Transverse colon (tissue), 4 donors: ENCODE data around the gene CPLX4.
"Not testable (repeated sequence)": the region's sequence is repeated elsewhere in the genome, so short reads cannot be mapped to it uniquely, and the experiment has no call there.

Source experiments
- CTCF ChIP-seq, 5 experiments: fragments of 200-600 bp in 3 of 5; fragments of 450-650 bp in 2 of 5; sonication (generic) in 3 of 5; IDR thresholded peaks; 1 replicate in 2 of 5; 2 replicates in 3 of 5; pipeline ENCODE4 v1.5.1; 2016 to 2017; ENCODE audit warnings: antibody characterized with exemption in 5 of 5, inconsistent platforms in 3 of 5, mild to moderate bottlenecking in 2 of 5, moderate library complexity in 1 of 5
- POLR2A ChIP-seq: fragments of 450-650 bp; IDR thresholded peaks from one replicate; pipeline ENCODE4 v1.6.1; 2016; ENCODE audit warnings: antibody characterized with exemption, mild to moderate bottlenecking, moderate library complexity
- POLR2AphosphoS5 ChIP-seq, 3 donors: sonication (generic); formaldehyde crosslinking; IDR thresholded peaks; one replicate each; pipeline ENCODE4 v1.6.1; 2016; ENCODE audit warnings: antibody characterized with exemption in 3 of 3

DNA sequence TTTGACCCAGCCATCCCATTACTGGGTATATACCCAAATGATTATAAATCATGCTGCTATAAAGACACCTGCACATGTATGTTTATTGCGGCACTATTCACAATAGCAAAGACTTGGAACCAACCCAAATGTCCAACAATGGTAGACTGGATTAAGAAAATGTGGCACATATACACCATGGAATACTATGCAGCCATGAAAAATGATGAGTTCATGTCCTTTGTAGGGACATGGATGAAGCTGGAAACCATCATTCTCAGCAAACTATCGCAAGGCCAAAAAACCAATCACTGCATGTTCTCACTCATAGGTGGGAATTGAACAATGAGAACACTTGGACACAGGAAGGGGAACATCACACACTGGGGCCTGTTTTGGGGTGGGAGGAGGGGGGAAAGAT lies 56.2 kb downstream of the CPLX4 start:
- not testable (repeated sequence) for TF ChIP-seq CTCF (IDR thresholded peaks at IDR 0.05); POLR2A; POLR2AphosphoS5 (IDR thresholded peaks at IDR 0.05)
